Stimulated activated CD4-positive, alpha-beta T cell treated with anti-CD3 and anti-CD28 coated beads, Interleukin-2, amount 100 ng/mL, for 4 hours (primary cell): ENCODE measurements around the gene EDARADD.
A peak's percentile ranks its signal among the peaks of the same experiment; 100 is the strongest.

ENCODE experiments used
- DNase-seq: peaks from one replicate; pipeline ENCODE4 v3.0.0-alpha.2; 2020; ENCODE audit warnings: low read depth

The EDARADD gene

DNA sequence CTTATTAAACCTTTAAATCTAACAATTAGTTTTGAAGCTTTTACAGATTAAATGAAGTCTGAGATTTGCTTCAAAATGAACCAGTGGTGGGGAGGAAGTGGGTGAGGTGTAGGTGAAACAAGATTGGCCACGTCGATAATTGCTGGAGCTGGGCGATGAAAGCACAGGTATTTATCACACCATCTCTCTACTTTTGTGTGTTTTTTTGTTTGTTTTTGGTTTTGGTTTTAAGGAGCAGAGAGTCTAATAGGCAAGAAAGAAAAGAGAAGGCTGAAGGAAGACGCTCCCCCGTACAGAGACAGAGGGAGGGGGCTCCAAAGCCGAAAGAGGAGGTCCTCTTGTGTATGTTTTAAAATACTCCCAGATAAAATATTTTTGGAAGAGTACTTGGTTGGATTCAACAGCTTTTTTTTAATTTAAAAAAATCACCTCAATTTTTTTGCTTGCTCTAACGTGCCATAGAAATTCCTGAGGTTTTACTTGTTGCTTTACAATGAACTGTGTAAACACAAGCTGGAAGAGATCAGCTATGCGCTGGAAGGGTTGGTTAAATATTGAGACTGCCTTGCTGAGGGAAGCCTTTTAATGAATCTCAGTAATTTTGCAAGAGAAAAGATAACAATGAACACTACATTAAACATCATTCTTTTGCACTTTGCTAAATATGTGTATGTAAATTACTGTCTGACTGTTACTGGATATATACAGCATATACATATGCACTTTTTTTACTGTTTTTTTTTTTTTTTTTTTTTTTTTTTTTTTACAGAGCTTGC, 123.0 kb downstream of the EDARADD start:
- DNase-seq, result peak; percentile 6

DNA sequence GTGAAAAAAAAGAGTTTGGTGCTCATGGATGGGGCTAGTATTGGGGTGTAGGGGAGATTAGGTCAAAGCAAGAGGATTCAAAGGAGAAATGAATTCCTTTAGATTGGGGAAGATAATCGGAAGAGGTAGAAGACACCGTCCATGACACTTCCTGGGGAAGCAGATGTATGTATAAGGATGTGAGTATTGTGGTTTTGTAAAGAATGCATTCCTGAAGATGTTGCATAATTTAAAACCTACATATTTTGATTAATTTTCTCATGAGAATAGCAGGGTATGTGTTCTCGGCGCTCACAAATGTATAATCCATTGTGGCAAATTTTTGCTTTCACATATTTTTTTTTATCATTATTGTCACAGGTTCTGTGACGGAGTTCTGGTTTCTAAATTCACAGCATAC, 124.2 kb downstream of the EDARADD start:
- DNase-seq, result no peak

DNA sequence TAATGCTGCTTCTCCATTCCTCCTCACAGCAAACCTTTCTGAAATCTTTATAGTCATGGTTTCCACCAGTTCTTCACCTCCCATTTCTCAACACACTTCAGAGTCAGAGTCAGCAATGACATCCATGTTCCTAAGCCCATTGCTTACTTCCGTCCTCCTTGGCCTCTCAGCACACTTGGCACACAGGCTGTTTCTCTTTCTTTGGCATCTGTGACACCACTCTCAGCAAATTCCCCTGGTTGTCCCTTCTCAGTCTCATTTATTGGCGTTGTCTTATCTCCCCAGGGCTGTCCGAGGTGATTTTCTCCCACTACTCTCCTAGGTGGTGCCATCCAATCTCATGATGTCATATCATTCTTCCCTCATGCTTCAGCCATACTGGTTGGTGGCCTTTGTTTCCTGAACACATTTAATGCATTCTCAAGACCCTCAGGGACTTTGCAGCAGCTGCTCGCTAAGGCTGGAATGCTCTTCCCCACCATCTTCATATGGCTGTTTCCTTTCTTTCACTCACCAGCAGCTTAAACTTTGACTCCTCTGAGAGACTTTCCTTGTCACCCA, 126.4 kb downstream of the EDARADD start:
- DNase-seq, result no peak

DNA sequence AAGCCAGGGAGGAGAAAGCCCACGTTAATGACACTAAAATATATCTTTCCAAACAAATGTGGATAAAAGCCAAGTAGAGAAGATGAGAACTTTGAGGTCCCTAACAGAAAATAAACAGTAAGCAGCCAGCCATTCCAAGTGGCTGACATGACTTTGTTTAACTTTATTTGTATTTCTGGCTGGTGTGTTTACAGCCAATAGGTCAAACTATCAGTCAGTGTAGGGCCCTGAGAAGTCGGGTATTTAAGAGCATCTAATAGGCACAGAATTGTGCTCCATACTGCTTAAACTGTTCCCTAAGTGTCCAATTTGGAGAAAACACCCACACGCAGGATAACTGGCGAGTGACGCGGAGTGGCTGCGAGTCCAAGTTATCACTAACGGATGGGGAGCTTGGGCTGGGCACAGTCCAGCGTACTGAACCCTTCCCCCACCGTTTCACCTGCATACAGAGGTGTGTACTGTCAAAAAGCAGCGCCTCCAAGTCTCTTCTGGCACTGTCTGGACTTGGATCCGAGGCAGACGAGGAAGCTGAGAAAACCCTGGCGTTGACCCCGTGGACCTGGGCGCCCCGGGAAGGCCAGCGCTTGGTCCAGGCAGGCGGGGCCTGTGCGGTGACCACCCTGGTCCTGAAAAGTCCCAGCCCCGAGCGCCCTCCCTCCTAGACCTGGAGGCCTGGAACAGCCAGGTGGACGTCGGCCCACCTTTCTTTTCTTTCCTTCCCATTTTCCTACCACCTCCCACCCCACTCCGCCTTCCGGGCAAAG, 129.0 kb downstream of the EDARADD start:
- no peak for DNase-seq

DNA sequence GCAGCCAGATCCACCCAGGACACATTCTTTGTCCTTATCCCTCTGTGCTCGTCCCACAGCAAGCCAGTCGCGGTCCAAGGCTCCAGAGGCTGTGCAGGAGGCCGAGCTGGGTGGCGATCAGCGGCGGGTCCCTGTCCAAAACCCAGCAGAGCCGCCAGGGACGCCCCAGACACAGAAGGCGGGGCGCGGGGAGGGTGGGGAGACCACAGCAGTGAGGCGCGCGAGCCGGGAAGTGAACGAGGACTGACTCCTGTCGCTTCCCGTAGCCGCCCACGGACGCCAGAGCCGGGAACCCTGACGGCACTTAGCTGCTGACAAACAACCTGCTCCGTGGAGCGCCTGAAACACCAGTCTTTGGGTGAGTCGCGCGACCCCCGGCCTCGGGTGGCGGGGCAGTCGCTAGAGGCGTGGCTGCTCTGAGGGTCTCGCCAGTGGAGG, 129.6 kb downstream of the EDARADD start, which contains the start of gene LGALS8:
LGALS8 (plus strand) TSS at position 279 of the 438 bp plus-strand sequence. CDS start 2,089 bp downstream, outside the sequence.
- peak; percentile 79 for DNase-seq

DNA sequence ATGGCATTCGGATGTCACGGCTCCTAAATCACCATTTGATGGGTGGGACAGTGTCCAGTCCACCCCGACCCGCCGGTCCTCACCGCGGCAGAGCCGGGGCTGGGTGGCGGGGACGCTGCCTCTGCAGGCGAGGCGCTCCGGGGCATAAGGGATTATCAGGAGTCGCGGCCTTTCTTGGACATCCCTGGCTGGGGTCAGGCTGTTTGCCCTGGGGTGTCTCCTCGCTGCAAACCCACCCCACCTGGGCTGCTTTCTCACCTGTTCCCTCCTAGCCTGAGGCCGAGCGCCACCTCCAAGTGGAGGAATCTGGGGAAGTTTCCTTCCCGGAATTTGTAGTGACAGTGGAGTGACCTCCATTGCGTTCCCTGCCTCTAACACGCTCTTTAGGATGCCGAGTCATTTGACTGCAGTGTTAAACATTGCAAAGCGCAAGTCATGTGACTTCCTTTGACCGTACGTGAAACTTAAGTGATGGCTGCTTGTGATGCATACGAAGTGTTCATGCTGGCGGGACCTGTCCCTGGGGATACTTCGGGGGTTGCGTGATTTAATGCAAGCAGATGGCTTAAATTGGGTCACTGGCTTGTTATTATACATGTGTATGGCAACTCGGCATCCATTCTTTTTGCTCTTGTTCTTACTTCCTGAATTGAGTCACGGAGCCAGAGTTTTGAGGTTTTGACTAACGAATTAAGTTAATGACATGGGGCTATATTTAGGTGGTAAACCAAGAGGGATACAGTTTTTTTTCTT, 130.2 kb downstream of the EDARADD start:
- peak; percentile 34 for DNase-seq

DNA sequence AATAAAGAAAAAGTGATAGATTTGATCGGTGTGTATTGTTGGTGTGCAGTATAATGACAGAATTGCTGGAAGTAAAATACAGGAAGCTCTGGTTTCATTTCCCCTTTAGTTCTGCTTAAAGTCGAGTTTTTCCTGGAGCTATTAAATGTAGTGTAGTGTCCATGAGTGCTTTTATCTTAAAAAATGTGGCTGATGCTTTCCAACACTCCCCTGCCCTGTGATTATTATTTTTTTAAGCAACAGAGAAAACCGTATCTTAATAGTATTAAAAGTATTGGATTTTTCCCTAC, 130.8 kb downstream of the EDARADD start:
- no peak for DNase-seq

DNA sequence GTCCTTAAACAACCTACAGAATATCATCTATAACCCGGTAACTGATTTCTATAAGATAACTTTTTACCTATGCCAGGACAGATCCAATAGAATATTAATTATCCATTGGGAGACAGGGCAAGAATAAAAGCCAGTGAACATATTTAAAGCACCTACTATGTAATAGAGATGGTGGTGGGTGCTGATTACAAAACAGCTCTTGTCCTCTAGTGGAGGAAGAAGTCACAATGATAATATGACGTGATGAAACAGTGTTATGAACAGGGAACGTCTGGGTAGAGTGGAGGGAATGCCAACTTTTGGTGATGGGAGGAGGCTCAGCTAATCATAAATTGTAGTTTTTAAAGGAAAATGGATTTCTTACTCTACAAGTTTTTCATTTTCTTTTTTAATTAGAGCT, 132.0 kb downstream of the EDARADD start:
- no peak for DNase-seq

DNA sequence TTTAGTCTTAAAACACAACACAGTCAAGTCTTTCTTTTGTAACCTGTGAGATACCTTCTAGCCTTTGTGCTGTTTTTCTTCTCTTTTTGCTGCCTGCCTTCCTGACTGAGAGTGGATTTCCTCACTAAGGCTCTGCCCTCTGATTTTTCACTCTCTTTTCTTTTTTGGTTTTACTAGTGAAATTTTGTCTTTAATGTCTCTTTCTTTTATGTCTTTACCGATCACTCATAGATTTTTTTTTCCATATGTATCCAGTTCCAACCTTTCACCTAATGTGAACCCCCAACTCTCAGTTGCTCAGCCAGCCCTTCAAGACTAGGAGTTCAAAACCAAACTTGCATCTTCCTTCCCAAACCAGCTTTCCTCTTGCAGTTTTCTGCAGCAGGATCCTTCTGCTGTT, 136.2 kb downstream of the EDARADD start:
- DNase-seq, result no peak

DNA sequence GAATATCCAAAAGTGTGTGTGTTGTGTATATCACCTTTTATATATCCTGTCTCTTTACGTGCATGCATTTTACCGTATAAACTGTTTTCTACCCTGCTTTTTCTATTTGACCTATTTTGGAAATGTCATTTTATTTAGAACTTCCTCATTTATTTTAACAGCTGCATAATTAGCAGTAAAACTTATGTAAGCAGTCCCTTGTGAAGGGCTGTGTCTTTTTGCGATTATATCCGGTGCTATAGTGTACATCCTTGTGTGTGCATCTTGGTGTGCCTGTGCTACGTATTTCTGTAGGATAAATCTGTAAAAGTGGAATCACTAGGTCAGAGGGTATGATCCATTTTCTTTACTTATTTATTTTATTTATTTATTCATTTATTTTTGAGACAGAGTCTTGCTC, 136.9 kb downstream of the EDARADD start:
- DNase-seq, result no peak

DNA sequence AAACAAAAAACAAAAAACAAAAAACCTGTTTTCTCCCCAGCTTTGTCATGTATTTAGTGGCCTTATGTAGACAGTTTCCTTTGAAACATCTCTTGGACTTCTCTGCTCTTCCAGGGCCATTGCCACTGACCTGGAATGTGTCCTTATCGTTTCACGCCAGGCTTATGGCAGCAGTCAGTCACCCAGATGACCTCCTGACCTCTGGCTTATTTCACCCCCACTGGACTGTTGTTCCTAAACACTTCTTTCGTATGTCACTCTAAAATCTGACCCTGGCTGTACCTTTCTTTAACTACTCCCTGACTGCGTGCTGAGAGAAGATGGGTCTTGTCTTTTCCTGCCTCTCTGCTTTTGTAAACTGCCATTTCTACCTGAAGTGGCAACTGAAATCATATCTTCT, 138.8 kb downstream of the EDARADD start:
- DNase-seq, result no peak

DNA sequence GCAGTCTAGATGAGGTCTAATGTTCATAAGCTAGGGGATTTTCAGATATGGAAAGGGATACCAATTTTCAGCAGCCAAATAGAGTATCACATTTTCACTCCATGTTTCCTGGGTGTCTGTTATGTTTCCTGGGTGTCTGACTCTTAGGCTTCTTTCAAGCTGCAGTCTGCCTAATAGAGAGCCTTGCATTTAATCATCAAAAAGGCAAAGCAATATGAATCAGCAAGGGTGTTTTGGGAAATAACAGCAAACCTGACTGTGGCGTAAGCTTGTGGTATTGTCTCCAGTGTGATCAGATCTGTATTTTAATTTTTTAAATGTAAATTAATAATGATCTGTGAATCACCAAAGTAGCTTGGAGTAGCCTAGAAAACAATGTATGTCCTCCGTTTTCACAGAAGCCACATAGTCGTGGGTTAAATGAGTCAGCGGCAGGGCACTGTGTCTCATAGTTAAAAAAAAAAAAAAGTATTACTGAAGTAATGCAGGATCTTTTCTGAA, 140.1 kb downstream of the EDARADD start:
- DNase-seq, result peak; percentile 40
